ENCODE measurements around the gene SPEF1. TPM values are rescaled to one million over a fixed set of nuclear protein-coding genes. Genes with fewer than 3 reads are reported as not detected.

SPEF1 gene
- total and polyA plus RNA-seq, 2 of the 4 experiments (the other 2 are of a cell fraction): 0.15 TPM; not detected in 1

- TF ChIP-seq CHD1 (IDR thresholded peaks at IDR 0.05; ENCODE audit: low read depth, low read length) (no peak), FOS (IDR thresholded peaks at IDR 0.05; ENCODE audit: low read depth, low read length) (no peak), NFE2L2 (IDR thresholded peaks at IDR 0.05; ENCODE audit: low read depth, low read length) (no peak), RAD21 (IDR thresholded peaks at IDR 0.05; ENCODE audit: low read length) (peak; percentile 84)
Measured at GRCh38 chr20:3753098-3753497, 28.1 kb downstream of the SPEF1 start (continued).

- H3K23ac ChIP-seq (ENCODE audit: low read depth, low read length): no peak overlapping the region
- no peak overlapping the region for H3K27ac ChIP-seq (ENCODE audit: insufficient read depth, low read length)
- no peaks in the 10 kb centered on the region for H3K4me1 ChIP-seq (ENCODE audit: control insufficient read depth, insufficient read depth, low read length)
- H3K4ac ChIP-seq (ENCODE audit: low read depth, low read length): no peak overlapping the region
- no peak overlapping the region for H2BK20ac ChIP-seq (ENCODE audit: low read depth, low read length)
- H4K8ac ChIP-seq (ENCODE audit: low read depth in 2 of 2, low read length in 2 of 2): no peak overlapping the region
- no peak overlapping the region for H3K18ac ChIP-seq (ENCODE audit: low read depth, low read length)
- H2AFZ ChIP-seq (replicated peaks; ENCODE audit: low read length, poor library complexity): no peak overlapping the region
- H3K27me3 ChIP-seq (ENCODE audit: control insufficient read depth, insufficient read depth, low read length): peaks cover 3% of the 10 kb centered on the region; the same call in 1 of the 2 replicates
- no peak overlapping the region for H3K4me2 ChIP-seq (ENCODE audit: low read depth, low read length)
- H4K5ac ChIP-seq (ENCODE audit: low read depth, low read length): no peak overlapping the region
- H2AK5ac ChIP-seq (ENCODE audit: low read depth, low read length): no peak overlapping the region
- no peak overlapping the region for H2BK5ac ChIP-seq (ENCODE audit: low read depth, low read length, poor library complexity, severe bottlenecking)
- no peaks in the 10 kb centered on the region for H3K9me3 ChIP-seq (ENCODE audit: control insufficient read depth, insufficient read depth, low read length)
- dilution Hi-C loops (cut with HindIII; ENCODE audit: low sequenced_read_pairs, unreplicated experiment): no loop called here
- H3K56ac ChIP-seq (ENCODE audit: extremely low read depth, insufficient read depth, low read length): no peak overlapping the region
- H3K9me1 ChIP-seq (ENCODE audit: insufficient read depth, low read length): no peaks in the 10 kb centered on the region; the same call in 1 of the 2 replicates
- H4K91ac ChIP-seq (ENCODE audit: insufficient read depth, low read depth, low read length): no peak overlapping the region
- intact Hi-C loops (cut with micrococcal nuclease): no loop called here
- H2BK120ac ChIP-seq (ENCODE audit: low read depth, low read length): no peak overlapping the region
- in situ Hi-C loops (cut with MboI; ENCODE audit: low sequenced_read_pairs): no loop called here
- ATAC-seq (ENCODE audit: low read depth) (no peak), DNase-seq (no peak)
- no peak overlapping the region for H2AK9ac ChIP-seq (replicated peaks; ENCODE audit: low read depth, low read length, poor library complexity)
- H2BK15ac ChIP-seq (ENCODE audit: low read depth, low read length): no peak overlapping the region
- BruUV-seq (replicated peaks): no TSS peak
- H3K9ac ChIP-seq (ENCODE audit: low read depth, low read length): no peak overlapping the region
- H3K79me1 ChIP-seq (ENCODE audit: low read depth in 1 of 2, low read length in 2 of 2): no peaks in the 10 kb centered on the region
- ChIA-PET CTCF (interaction anchor here (1.4 kb wide), 2 partner anchors 13 to 91 kb away, joined by 3 read pairs; no protein-coding TSS in a partner anchor), POLR2A (ENCODE audit: unreplicated experiment) (no interaction called here)
- peaks cover 6% of the 10 kb centered on the region for H3K36me3 ChIP-seq (ENCODE audit: control insufficient read depth, insufficient read depth, low read length)
- no peak overlapping the region for H3K4me3 ChIP-seq (ENCODE audit: insufficient read depth, low read depth, low read length)
- WGBS, 2 experiments (ENCODE audit: extremely low coverage in 2 of 2, insufficient read length in 1 of 2): 75% methylated on average over 4 of the region's 13 CpGs; no CpG with 5 or more reads in 1 of the 2 experiments
- no peak overlapping the region for H3K14ac ChIP-seq (replicated peaks; ENCODE audit: low read depth, low read length)
- H4K20me1 ChIP-seq (ENCODE audit: insufficient read depth, low read length): 0 out of 2 replicates have a peak, but pooled peaks cover 6% of the 10 kb centered on the region
- TF ChIP-seq ELK1 (IDR thresholded peaks at IDR 0.05; ENCODE audit: borderline replicate concordance, low read depth, low read length): no peak
- TF ChIP-seq MXI1 (IDR thresholded peaks at IDR 0.05; ENCODE audit: borderline replicate concordance, low read depth, low read length): no peak
- TF ChIP-seq NFE2L2 (IDR thresholded peaks at IDR 0.05; ENCODE audit: low read depth, low read length): no peak
- no peak for TF ChIP-seq CTCF (conservative IDR thresholded peaks at IDR 0.05; ENCODE audit: low read depth, low read length)
- no peak for TF ChIP-seq RCOR1 (IDR thresholded peaks at IDR 0.05; ENCODE audit: insufficient replicate concordance, low read length)
- TF ChIP-seq CEBPB (IDR thresholded peaks at IDR 0.05; ENCODE audit: low read depth, low read length): no peak
- no peak for TF ChIP-seq MAFK (IDR thresholded peaks at IDR 0.05; ENCODE audit: low read depth, low read length)
- no peak for TF ChIP-seq MAZ (IDR thresholded peaks at IDR 0.05; ENCODE audit: borderline replicate concordance, low read depth, low read length)
- no peak for TF ChIP-seq POLR2A (IDR thresholded peaks at IDR 0.05; ENCODE audit: low read depth, low read length)
- no peak for TF ChIP-seq USF2 (IDR thresholded peaks at IDR 0.05; ENCODE audit: low read depth, low read length)
- no peak for TF ChIP-seq FOS (IDR thresholded peaks at IDR 0.05; ENCODE audit: low read depth, low read length)
- no peak for TF ChIP-seq BHLHE40 (IDR thresholded peaks at IDR 0.05; ENCODE audit: low read depth, low read length)
- TF ChIP-seq SMC3 (IDR thresholded peaks at IDR 0.05; ENCODE audit: low read depth, low read length): no peak
Measured at GRCh38 chr20:3752386-3752759, 28.9 kb downstream of the SPEF1 start.

All from IMR-90 (cell line).